Left ventricle myocardium inferior (tissue), 1 donor: ENCODE data around the gene BBLN. TPM values are rescaled to one million over a fixed set of nuclear protein-coding genes. Genes with fewer than 3 reads are reported as not detected.
"Not testable (repeated sequence)": the region's sequence is repeated elsewhere in the genome, so short reads cannot be mapped to it uniquely, and the experiment has no call there.

ENCODE experiments used
- DNase-seq: peaks from one replicate; pipeline ENCODE4 v3.0.0-alpha.2; 2020
- H3K27ac ChIP-seq: fragments of 200-600 bp; replicated peaks from 2 replicates; pipeline ENCODE4 v1.8.0; 2021
- H3K27me3 ChIP-seq: fragments of 200-600 bp; 2 replicates; pipeline ENCODE4 v1.8.0; 2021; ENCODE audit warnings: low read depth
- H3K36me3 ChIP-seq: fragments of 200-600 bp; 2 replicates; pipeline ENCODE4 v1.8.0; 2021
- H3K4me1 ChIP-seq: fragments of 200-600 bp; 2 replicates; pipeline ENCODE4 v1.8.0; 2021
- H3K4me3 ChIP-seq: fragments of 200-600 bp; 2 replicates; pipeline ENCODE4 v1.8.0; 2021; ENCODE audit warnings: mild to moderate bottlenecking, moderate library complexity
- H3K9me3 ChIP-seq: fragments of 200-600 bp; replicated peaks from 2 replicates; pipeline ENCODE4 v1.8.0; 2021
- intact Hi-C: fragments of 100-400 bp; cut with micrococcal nuclease; formaldehyde crosslinking; loops from one replicate; pipeline ENCODE4 v1.11.0; 2022
- total RNA-seq: library from RNA; stranded (reverse); fragmentation: NEBNext Ultra II Directional; extraction: Animal tissue kit (Norgen Biotek cat#: 25700); gene quantifications from one replicate; pipeline ENCODE4 v1.2.1, GENCODE V29; 2021
- TF ChIP-seq, protein P1 (sequence below): fragments of 200-600 bp; IDR thresholded peaks from 2 replicates; pipeline ENCODE4 v1.8.0; 2021; ENCODE audit warnings: antibody characterized with exemption, mild to moderate bottlenecking, borderline replicate concordance
- donor health status: DM: no; HTN: yes; CAD: no; lungs with severe emphysema.

The BBLN gene
- total RNA-seq, 1 donor from 2014 or later = 52.5 TPM

DNA sequence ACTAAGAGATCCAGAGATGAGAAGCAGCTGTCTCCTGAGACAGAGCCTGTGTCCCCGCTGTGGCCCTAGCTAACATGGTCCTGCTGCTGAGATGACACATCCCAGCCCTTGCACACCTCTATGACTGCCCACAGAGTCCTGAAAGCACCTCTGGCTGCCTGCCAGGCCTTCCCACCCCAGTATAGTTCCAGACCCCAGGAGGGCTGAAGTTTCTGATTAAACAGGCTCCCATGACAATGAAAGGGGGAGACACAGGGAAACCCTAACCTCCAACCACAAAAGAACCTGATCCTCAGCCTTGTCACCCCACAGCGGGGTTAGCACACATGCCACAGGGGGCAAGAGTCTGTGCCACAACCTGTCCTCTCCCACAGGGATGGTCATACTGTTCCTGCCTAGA, 15.7 kb downstream of the BBLN start:
- Histone ChIP-seq H3K9me3 (no peaks in the 10 kb centered on the region), H3K36me3 (peaks cover 79% of the 10 kb centered on the region), H3K4me3 (no peak overlapping the region), H3K27me3 (no peaks in the 10 kb centered on the region), H3K4me1 (no peaks in the 10 kb centered on the region), H3K27ac (no peak overlapping the region)
- TF ChIP-seq, protein P1, sequence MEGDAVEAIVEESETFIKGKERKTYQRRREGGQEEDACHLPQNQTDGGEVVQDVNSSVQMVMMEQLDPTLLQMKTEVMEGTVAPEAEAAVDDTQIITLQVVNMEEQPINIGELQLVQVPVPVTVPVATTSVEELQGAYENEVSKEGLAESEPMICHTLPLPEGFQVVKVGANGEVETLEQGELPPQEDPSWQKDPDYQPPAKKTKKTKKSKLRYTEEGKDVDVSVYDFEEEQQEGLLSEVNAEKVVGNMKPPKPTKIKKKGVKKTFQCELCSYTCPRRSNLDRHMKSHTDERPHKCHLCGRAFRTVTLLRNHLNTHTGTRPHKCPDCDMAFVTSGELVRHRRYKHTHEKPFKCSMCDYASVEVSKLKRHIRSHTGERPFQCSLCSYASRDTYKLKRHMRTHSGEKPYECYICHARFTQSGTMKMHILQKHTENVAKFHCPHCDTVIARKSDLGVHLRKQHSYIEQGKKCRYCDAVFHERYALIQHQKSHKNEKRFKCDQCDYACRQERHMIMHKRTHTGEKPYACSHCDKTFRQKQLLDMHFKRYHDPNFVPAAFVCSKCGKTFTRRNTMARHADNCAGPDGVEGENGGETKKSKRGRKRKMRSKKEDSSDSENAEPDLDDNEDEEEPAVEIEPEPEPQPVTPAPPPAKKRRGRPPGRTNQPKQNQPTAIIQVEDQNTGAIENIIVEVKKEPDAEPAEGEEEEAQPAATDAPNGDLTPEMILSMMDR = no peak
- intact Hi-C loops = no loop called here
- no peak for DNase-seq

DNA sequence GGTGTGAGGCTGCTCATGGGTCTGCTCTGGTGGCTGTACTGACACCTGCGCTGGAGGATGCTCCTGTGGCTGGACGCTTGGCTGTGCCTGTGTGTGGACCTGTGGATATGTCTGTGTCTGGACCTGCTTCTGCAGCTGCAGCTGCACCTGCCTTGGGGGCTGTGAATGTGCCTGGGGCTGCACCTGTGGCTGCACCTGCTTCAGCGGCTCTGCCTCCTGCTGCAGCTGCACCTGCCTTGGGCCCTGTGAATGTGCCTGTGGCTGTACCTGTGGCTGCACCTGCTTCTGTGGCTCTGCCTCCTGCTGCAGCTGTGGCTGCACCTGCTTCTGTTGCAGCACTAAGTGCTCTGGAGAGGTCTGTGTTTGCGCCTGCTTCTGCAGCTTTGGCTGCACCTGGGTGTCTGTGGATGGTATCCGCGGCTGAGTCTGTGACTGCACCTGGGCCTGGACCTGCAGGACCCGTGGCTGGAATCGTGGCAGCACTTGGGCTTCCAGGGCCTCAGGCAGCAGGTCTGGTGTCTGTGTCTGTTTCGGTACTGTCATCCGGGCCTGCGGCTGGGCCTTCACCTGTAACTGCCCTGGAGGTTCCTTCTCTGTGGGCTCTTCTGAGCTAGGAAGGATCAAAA, 18.9 kb downstream of the BBLN start:
- no peak overlapping the region for H3K4me3 ChIP-seq
- DNase-seq = no peak
- H3K36me3 ChIP-seq = peaks cover 83% of the 10 kb centered on the region
- intact Hi-C loops = no loop called here
- no peak overlapping the region for H3K27ac ChIP-seq
- no peaks in the 10 kb centered on the region for H3K27me3 ChIP-seq
- TF ChIP-seq, protein P1 = no peak
- H3K9me3 ChIP-seq = no peaks in the 10 kb centered on the region
- no peaks in the 10 kb centered on the region for H3K4me1 ChIP-seq

DNA sequence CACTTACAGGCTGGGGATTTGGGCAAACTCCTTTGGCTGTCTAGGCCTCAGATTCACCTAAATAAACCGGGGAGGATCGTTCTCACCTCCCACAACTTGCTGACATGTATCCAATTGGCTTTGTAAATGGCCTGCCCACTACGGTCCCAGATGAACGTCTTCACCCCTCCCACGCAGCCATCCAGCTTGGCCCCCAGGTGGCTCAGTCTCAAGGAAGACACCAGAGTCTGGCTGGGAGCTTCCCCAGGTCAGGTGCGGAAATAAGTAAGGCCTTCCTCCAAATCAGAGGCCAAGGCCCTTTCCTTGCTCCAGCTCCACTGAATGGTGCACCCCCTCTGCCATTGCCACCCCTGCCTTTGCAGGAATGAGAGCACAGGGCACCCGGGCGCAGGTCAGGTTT, 19.9 kb downstream of the BBLN start:
- Histone ChIP-seq H3K4me3 (no peak overlapping the region), H3K9me3 (no peaks in the 10 kb centered on the region), H3K27ac (no peak overlapping the region), H3K36me3 (peaks cover 83% of the 10 kb centered on the region), H3K27me3 (no peaks in the 10 kb centered on the region), H3K4me1 (no peaks in the 10 kb centered on the region)
- TF ChIP-seq, protein P1 = no peak
- intact Hi-C loops = no loop called here
- DNase-seq = no peak

GRCh38 chr9:128180447-128180846, 20.4 kb downstream of the BBLN start:
- TF ChIP-seq, protein P1 = no peak
- H3K36me3 ChIP-seq = peaks cover 83% of the 10 kb centered on the region
- no peaks in the 10 kb centered on the region for H3K27me3 ChIP-seq

GRCh38 chr9:128181480-128181879, 21.4 kb downstream of the BBLN start:
- intact Hi-C loops, H3K4me1 ChIP-seq: not testable (repeated sequence)
- DNase-seq = peak; percentile 51

More at GRCh38 chr9:128180447-128180846, 20.4 kb downstream of the BBLN start:
- no peak for DNase-seq
- H3K4me1 ChIP-seq = no peaks in the 10 kb centered on the region
- no peaks in the 10 kb centered on the region for H3K9me3 ChIP-seq
- intact Hi-C loops = no loop called here
- no peak overlapping the region for H3K4me3 ChIP-seq
- no peak overlapping the region for H3K27ac ChIP-seq

More at GRCh38 chr9:128181480-128181879, 21.4 kb downstream of the BBLN start:
- peaks cover 80% of the 10 kb centered on the region for H3K36me3 ChIP-seq
- H3K4me3 ChIP-seq, H3K9me3 ChIP-seq, H3K27me3 ChIP-seq, H3K27ac ChIP-seq: not testable (repeated sequence)
- TF ChIP-seq, protein P1 = peak; percentile 63
